K562 (cell line): ENCODE results near the gene OR2V1. TPM values are rescaled to one million over a fixed set of nuclear protein-coding genes. Genes with fewer than 3 reads are reported as not detected.

Experiments
- ATAC-seq: fragments of 200-7000 bp; cut with Tn5 transposase; 3 replicates; pipeline ENCODE4 v1.9.1; 2020; ENCODE audit warnings: moderate library complexity
- BruUV-seq: library from RNA; stranded (reverse); fragments of 400-500 nt; replicated peaks from 2 replicates; lab custom pipeline; 2021; lab: Mats Ljungman, UMichigan
- CTCF ChIA-PET: fragments of 300-600 bp; formaldehyde crosslinking; extraction: SDS; loops from one replicate; lab custom pipeline; 2021; ENCODE audit warnings: low intra/inter-chr PET ratio; lab: Yijun Ruan, JAX
- POLR2A ChIA-PET: fragments of 300-600, 350-650 bp; sonication (Branson Sonifier 250); formaldehyde crosslinking; extraction: SDS; loops from one replicate; lab custom pipeline; 2021; ENCODE audit warnings: antibody characterized with exemption, inconsistent platforms; lab: Yijun Ruan, JAX
- DNase-seq, 4 experiments: peaks; one replicate each; pipeline versions ENCODE4 v3.0.0 to v3.0.0-alpha.2; 2011 to 2018; ENCODE audit warnings: low spot score in 3 of 4, mixed read lengths in 3 of 4; ENCODE audit errors: extremely low read depth in 1 of 4
- FAIRE-seq: peaks from 2 replicates; lab custom pipeline; 2011; peaks lifted over from hg19 to GRCh38; lab: Jason Lieb, UNC
- H2AFZ ChIP-seq: 2 replicates; pipeline ENCODE4 v1.6.0; 2011; ENCODE audit warnings: low read depth, low read length, control low read depth, inconsistent platforms
- H3K27ac ChIP-seq: fragments of 200-600 bp; 3 replicates; pipeline ENCODE4 v1.8.0; 2011; ENCODE audit warnings: low read depth, mild to moderate bottlenecking, control low read depth, inconsistent platforms, low read length, moderate library complexity, mixed read lengths; ENCODE audit errors: extremely low read depth
- H3K27me3 ChIP-seq, 2 experiments: fragments of 300-600 bp in 1 of 2; 2 replicates in 1 of 2; 3 replicates in 1 of 2; pipeline versions ENCODE4 v1.6.0 to v1.8.0; 2011; ENCODE audit warnings: inconsistent platforms in 2 of 2, low read length in 2 of 2, mild to moderate bottlenecking in 1 of 2, mixed read lengths in 1 of 2, moderate library complexity in 1 of 2; ENCODE audit not compliant: control insufficient read depth in 2 of 2, insufficient read depth in 2 of 2
- H3K36me3 ChIP-seq: fragments of 300-600 bp; 3 replicates; pipeline ENCODE4 v1.8.0; 2011; ENCODE audit warnings: mild to moderate bottlenecking, low read length, inconsistent platforms; ENCODE audit not compliant: control insufficient read depth, insufficient read depth
- H3K4me1 ChIP-seq, 2 experiments: fragments of 200-600 bp in 1 of 2; replicated peaks in 1 of 2; 2 replicates in 1 of 2; 3 replicates in 1 of 2; pipeline versions ENCODE4 v1.5.1 to v1.8.0; 2011; ENCODE audit warnings: inconsistent platforms in 2 of 2, low read length in 2 of 2, mild to moderate bottlenecking in 1 of 2, mixed read lengths in 1 of 2, moderate library complexity in 1 of 2; ENCODE audit not compliant: control insufficient read depth in 2 of 2, insufficient read depth in 2 of 2
- H3K4me2 ChIP-seq: 2 replicates; pipeline ENCODE4 v1.6.1; 2011; ENCODE audit warnings: low read length, control low read depth, inconsistent platforms, mixed read lengths; ENCODE audit not compliant: insufficient read depth
- H3K4me3 ChIP-seq: fragments of 200-600 bp; sonication (generic), shearing (Covaris generic); 2 replicates; pipeline ENCODE4 v1.5.1; 2016; ENCODE audit warnings: control low read depth, inconsistent platforms
- H3K79me2 ChIP-seq: fragments of 200-600 bp; 3 replicates; pipeline ENCODE4 v1.8.0; 2011; ENCODE audit warnings: low read length, inconsistent platforms; ENCODE audit not compliant: control insufficient read depth, insufficient read depth
- H3K9ac ChIP-seq, 2 experiments: 2 replicates each; pipeline versions ENCODE4 v1.6.0 to v1.6.1; 2011; ENCODE audit warnings: low read depth in 2 of 2, low read length in 2 of 2, control low read depth in 1 of 2, inconsistent platforms in 1 of 2, mild to moderate bottlenecking in 1 of 2, mixed read lengths in 1 of 2; ENCODE audit not compliant: insufficient read depth in 1 of 2
- H3K9me1 ChIP-seq: one replicate; pipeline ENCODE4 v1.6.0; 2011; ENCODE audit warnings: inconsistent platforms, mild to moderate bottlenecking, low read length, moderate library complexity; ENCODE audit not compliant: control insufficient read depth, insufficient read depth
- H3K9me3 ChIP-seq: replicated peaks from 2 replicates; pipeline ENCODE4 v1.5.1; 2011; ENCODE audit warnings: low read depth, low read length, inconsistent platforms; ENCODE audit not compliant: control insufficient read depth, insufficient read depth
- H4K20me1 ChIP-seq: replicated peaks from 2 replicates; pipeline ENCODE4 v1.6.1; 2011; ENCODE audit warnings: low read length, inconsistent platforms, mixed read lengths; ENCODE audit not compliant: control insufficient read depth, insufficient read depth
- ETV5 ChIP-seq: sonication (generic); formaldehyde crosslinking; IDR thresholded peaks from 2 replicates; pipeline ENCODE4 v1.4.0; 2020; ENCODE audit warnings: low read depth, mild to moderate bottlenecking, missing genetic modification reagents
- IRF2 ChIP-seq: sonication (generic); formaldehyde crosslinking; IDR thresholded peaks from 2 replicates; pipeline ENCODE4 v1.8.1; 2022; ENCODE audit warnings: mild to moderate bottlenecking, missing genetic modification reagents
- L3MBTL2 ChIP-seq: fragments of 450-650 bp; IDR thresholded peaks from 2 replicates; pipeline ENCODE4 v1.6.1; 2016; ENCODE audit warnings: mild to moderate bottlenecking, moderate library complexity
- LEF1 ChIP-seq: fragments of 450-650 bp; IDR thresholded peaks from 2 replicates; pipeline ENCODE4 v1.6.1; 2016; ENCODE audit warnings: mild to moderate bottlenecking
- PHF20 ChIP-seq: fragments of 450-650 bp; IDR thresholded peaks from 2 replicates; pipeline ENCODE4 v1.6.1; 2018; ENCODE audit not compliant: partially characterized antibody
- PML ChIP-seq: IDR thresholded peaks from 2 replicates; pipeline ENCODE4 v1.6.1; 2012; ENCODE audit warnings: low read length, inconsistent platforms
- RBM22 ChIP-seq: fragments of 200-400 bp; formaldehyde crosslinking; IDR thresholded peaks from 2 replicates; pipeline ENCODE4 v1.6.1; 2018; ENCODE audit warnings: low read length, low read depth; ENCODE audit not compliant: poor library complexity, severe bottlenecking
- SLC30A9 ChIP-seq: fragments of 250-450 bp; sonication (Bioruptor Pico); IDR thresholded peaks from 2 replicates; pipeline ENCODE4 v1.8.0; 2022; ENCODE audit warnings: mild to moderate bottlenecking, moderate library complexity
- SMARCA5 ChIP-seq: fragments of 450-650 bp; IDR thresholded peaks from 2 replicates; pipeline ENCODE4 v1.6.1; 2016
- TBL1XR1 ChIP-seq, 2 experiments: IDR thresholded peaks; 2 replicates each; pipeline ENCODE4 v1.6.1; 2012; ENCODE audit warnings: improper control_type of control experiment in 2 of 2, low read length in 2 of 2, mild to moderate bottlenecking in 1 of 2
- U2AF2 ChIP-seq: fragments of 200-400 bp; formaldehyde crosslinking; optimal IDR thresholded peaks from 2 replicates; pipeline ENCODE3; 2017; ENCODE audit warnings: low read depth, mild to moderate bottlenecking, low read length
- ZNF175 ChIP-seq: fragments of 200-800 bp; sonication (Bioruptor generic); IDR thresholded peaks from 2 replicates; pipeline ENCODE4 v1.6.1; 2016; ENCODE audit warnings: low read depth, mild to moderate bottlenecking, missing genetic modification characterization, missing compliant biosample characterization
- ZNF764 ChIP-seq: fragments of 250-450 bp; sonication (Bioruptor Pico); IDR thresholded peaks from 2 replicates; pipeline ENCODE4 v1.4.0; 2020; ENCODE audit warnings: low read depth, mild to moderate bottlenecking, moderate library complexity
- ZZZ3 ChIP-seq: fragments of 450-650 bp; IDR thresholded peaks from 2 replicates; pipeline ENCODE4 v1.6.1; 2016; ENCODE audit warnings: antibody characterized with exemption, mild to moderate bottlenecking, moderate library complexity
- WGBS: fragments of 100-300 bp; shearing (Covaris generic); methylation state at CpG from one replicate; pipeline ENCODE4 v1.1.6; 2016; ENCODE audit warnings: low coverage, mixed read lengths; ENCODE audit not compliant: insufficient coverage; ENCODE audit errors: missing lambda C conversion rate; 5-methylcytosine and 5-hydroxymethylcytosine counted together
- in situ Hi-C: fragments of 300-500 bp; cut with MboI; formaldehyde crosslinking; loops from 4 replicates; pipeline ENCODE4 v1.15.0; 2018; ENCODE audit warnings: inconsistent platforms, mixed read lengths
- intact Hi-C: fragments of 100-400 bp; cut with micrococcal nuclease; formaldehyde crosslinking; loops from 2 replicates; pipeline ENCODE4 v1.14.2; 2022
- polyA plus RNA-seq, 8 experiments: library from polyadenylated mRNA; depleted of rRNA in 4 of 8; stranded (reverse) in 5 of 8; unstranded in 3 of 8; fragments of >200 nt; fragmentation: Nextera tagmentation in 2 of 8; fragmentation: Illumina TruSeq in 1 of 8; extraction: Ambion mirVana in 2 of 8; extraction: Trizol in 1 of 8; gene quantifications; 2 replicates each; pipeline versions ENCODE4 v1.2.1 to v1.2.3, GENCODE V29; 2011 to 2014; ENCODE audit warnings: inconsistent platforms in 1 of 8, missing spikeins in 1 of 8
- total RNA-seq, 7 experiments: library from RNA; depleted of rRNA in 6 of 7; stranded (reverse); fragments of >200 nt in 6 of 7; fragmentation: Illumina TruSeq in 2 of 7; extraction: Trizol in 2 of 7; gene quantifications; 2 replicates each; pipeline versions ENCODE4 v1.2.1 to v1.2.3, GENCODE V29; 2011 to 2021; ENCODE audit warnings: low replicate concordance in 1 of 7
- TF ChIP-seq, protein P1 (sequence below): sonication (generic); formaldehyde crosslinking; IDR thresholded peaks from 2 replicates; pipeline ENCODE4 v1.8.0; 2022; ENCODE audit warnings: mild to moderate bottlenecking, missing genetic modification reagents
- TF ChIP-seq, protein P2 (sequence below), 2 experiments: fragments of 450-650 bp; conservative IDR thresholded peaks; 2 replicates each; pipeline ENCODE4 v1.6.1; 2017; ENCODE audit warnings: mild to moderate bottlenecking in 2 of 2, moderate library complexity in 2 of 2
- TF ChIP-seq, protein P3 (sequence below): fragments of 250-450 bp; sonication (Bioruptor Pico); IDR thresholded peaks from 2 replicates; pipeline ENCODE4 v1.8.0; 2022; ENCODE audit warnings: inconsistent platforms

Gene OR2V1
- total and polyA plus RNA-seq, 9 of the 15 experiments (the other 6 are each of a cell fraction or from before 2014, with no cell fraction given): 0.04 to 0.28 (median 0.15) TPM; not detected in 5

DNA sequence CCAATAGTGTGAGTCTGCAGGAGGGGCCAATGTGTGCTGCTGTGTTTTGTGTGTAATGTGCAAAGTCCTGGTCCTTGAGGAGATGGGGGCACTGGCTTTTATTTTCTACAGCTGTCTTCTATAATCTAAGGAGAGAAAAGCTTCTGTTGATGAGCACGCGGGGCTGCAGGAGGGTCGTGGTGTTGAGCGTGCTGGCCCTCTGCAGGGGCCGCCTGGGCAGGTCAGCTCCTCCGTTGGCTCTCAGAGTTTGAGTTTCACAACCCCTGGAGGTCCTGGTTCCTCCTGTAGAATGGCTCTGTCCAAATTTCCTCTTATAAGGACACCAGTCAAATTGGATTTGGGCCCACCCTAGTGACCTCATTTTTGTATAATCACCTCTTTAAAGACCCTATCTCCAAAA lies 12.6 kb downstream of the OR2V1 start:
- POLR2A ChIA-PET: interaction anchor here (0.6 to 1.8 kb wide), 4 partner anchors 10 to 471 kb away, joined by 3 to 7 read pairs (median 3); no protein-coding TSS in a partner anchor
- intact Hi-C loops (no loop called here), in situ Hi-C loops (no loop called here)

More for the DNA sequence above, 12.6 kb downstream of the OR2V1 start:
- no peak overlapping the region for H3K27ac ChIP-seq
- no peaks in the 10 kb centered on the region for H3K79me2 ChIP-seq
- WGBS: 52% methylated on average over 6 of the region's 6 CpGs
- CTCF ChIA-PET: interaction anchor here (0.5 kb wide), 1 partner anchor 65 kb away, joined by 3 read pairs; no protein-coding TSS in a partner anchor
- DNase-seq: no peak
- no peaks in the 10 kb centered on the region for H3K36me3 ChIP-seq
- peaks cover 3 to 18% of the 10 kb centered on the region in 2 experiments; a peak in 4 of 5 replicates for H3K4me1 ChIP-seq
- H3K4me2 ChIP-seq: no peak overlapping the region
- H3K4me3 ChIP-seq: no peak overlapping the region
- H2AFZ ChIP-seq: peak overlapping the region; percentile 14; the same call in 1 of the 2 replicates
- no peaks in the 10 kb centered on the region for H4K20me1 ChIP-seq
- no TSS peak for BruUV-seq
- no peaks in the 10 kb centered on the region; a peak in 1 of 5 replicates for H3K27me3 ChIP-seq
- H3K9ac ChIP-seq: no peak overlapping the region
- FAIRE-seq: no peak
- no peaks in the 10 kb centered on the region for H3K9me1 ChIP-seq
- TF ChIP-seq IRF2 (CRISPR knock-in tag) (no peak), SLC30A9 (CRISPR knock-in tag) (no peak), ZZZ3 (no peak), SMARCA5 (no peak), LEF1 (no peak), RBM22 (no peak), ZNF764 (no peak), PHF20 (no peak), L3MBTL2 (no peak), U2AF2 (no peak), PML (no peak), ZNF175 (no peak), ETV5 (CRISPR knock-in tag) (no peak), TBL1XR1 (IDR thresholded peaks at IDR 0.05; ENCODE audit: low read length in 2 of 2) (no peak)
- TF ChIP-seq, protein P1, sequence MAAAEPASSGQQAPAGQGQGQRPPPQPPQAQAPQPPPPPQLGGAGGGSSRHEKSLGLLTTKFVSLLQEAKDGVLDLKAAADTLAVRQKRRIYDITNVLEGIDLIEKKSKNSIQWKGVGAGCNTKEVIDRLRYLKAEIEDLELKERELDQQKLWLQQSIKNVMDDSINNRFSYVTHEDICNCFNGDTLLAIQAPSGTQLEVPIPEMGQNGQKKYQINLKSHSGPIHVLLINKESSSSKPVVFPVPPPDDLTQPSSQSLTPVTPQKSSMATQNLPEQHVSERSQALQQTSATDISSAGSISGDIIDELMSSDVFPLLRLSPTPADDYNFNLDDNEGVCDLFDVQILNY: no peak
- TF ChIP-seq, protein P2, sequence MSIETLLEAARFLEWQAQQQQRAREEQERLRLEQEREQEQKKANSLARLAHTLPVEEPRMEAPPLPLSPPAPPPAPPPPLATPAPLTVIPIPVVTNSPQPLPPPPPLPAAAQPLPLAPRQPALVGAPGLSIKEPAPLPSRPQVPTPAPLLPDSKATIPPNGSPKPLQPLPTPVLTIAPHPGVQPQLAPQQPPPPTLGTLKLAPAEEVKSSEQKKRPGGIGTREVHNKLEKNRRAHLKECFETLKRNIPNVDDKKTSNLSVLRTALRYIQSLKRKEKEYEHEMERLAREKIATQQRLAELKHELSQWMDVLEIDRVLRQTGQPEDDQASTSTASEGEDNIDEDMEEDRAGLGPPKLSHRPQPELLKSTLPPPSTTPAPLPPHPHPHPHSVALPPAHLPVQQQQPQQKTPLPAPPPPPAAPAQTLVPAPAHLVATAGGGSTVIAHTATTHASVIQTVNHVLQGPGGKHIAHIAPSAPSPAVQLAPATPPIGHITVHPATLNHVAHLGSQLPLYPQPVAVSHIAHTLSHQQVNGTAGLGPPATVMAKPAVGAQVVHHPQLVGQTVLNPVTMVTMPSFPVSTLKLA (conservative IDR thresholded peaks at IDR 0.05): no peak
- TF ChIP-seq, protein P3, sequence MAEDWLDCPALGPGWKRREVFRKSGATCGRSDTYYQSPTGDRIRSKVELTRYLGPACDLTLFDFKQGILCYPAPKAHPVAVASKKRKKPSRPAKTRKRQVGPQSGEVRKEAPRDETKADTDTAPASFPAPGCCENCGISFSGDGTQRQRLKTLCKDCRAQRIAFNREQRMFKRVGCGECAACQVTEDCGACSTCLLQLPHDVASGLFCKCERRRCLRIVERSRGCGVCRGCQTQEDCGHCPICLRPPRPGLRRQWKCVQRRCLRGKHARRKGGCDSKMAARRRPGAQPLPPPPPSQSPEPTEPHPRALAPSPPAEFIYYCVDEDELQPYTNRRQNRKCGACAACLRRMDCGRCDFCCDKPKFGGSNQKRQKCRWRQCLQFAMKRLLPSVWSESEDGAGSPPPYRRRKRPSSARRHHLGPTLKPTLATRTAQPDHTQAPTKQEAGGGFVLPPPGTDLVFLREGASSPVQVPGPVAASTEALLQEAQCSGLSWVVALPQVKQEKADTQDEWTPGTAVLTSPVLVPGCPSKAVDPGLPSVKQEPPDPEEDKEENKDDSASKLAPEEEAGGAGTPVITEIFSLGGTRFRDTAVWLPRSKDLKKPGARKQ (CRISPR knock-in tag): no peak
- H3K9me3 ChIP-seq: no peaks in the 10 kb centered on the region
- no peak for ATAC-seq
